Sigmoid colon (tissue), 4 donors: ENCODE measurements around the gene MPV17.

Experiments used
- CTCF ChIP-seq, 4 experiments: fragments of 450-650 bp in 3 of 4; fragments of 200-600 bp in 1 of 4; IDR thresholded peaks; one replicate each; pipeline ENCODE4 v1.5.1; 2016 to 2019; ENCODE audit warnings: antibody characterized with exemption in 4 of 4, mild to moderate bottlenecking in 3 of 4, moderate library complexity in 2 of 4
- EP300 ChIP-seq, 4 donors: sonication (generic); formaldehyde crosslinking; IDR thresholded peaks; one replicate each; pipeline ENCODE4 v1.6.1; 2017; ENCODE audit warnings: antibody characterized with exemption in 4 of 4

- TF ChIP-seq CTCF (IDR thresholded peaks at IDR 0.05) = no peak
- no peak for TF ChIP-seq EP300 (IDR thresholded peaks at IDR 0.05)
Observed at GRCh38 chr2:27350106-27350693, 27.3 kb upstream of the MPV17 start.
